ENCODE data around the gene MTMR12.

The MTMR12 gene

GRCh38 chr5:32357658-32358057 is 44.9 kb upstream of the MTMR12 start:
- no peak overlapping the region for H3K14ac ChIP-seq (ENCODE audit: low read length)
- H3K79me1 ChIP-seq (ENCODE audit: low read length): no peaks in the 10 kb centered on the region
- no peak overlapping the region for H4K12ac ChIP-seq (ENCODE audit: low read depth, low read length)
- no peak overlapping the region for H2BK12ac ChIP-seq (ENCODE audit: low read length)
- no peak overlapping the region for H3K4ac ChIP-seq (ENCODE audit: low read depth, low read length)
- no peak overlapping the region for H3K27ac ChIP-seq (ENCODE audit: low read depth, low read length)
- no peaks in the 10 kb centered on the region for H3K9me3 ChIP-seq (ENCODE audit: insufficient read depth, low read depth, low read length)
- H3K18ac ChIP-seq (ENCODE audit: low read length): no peak overlapping the region
- H3K4me1 ChIP-seq (ENCODE audit: control insufficient read depth in 1 of 2, insufficient read depth in 2 of 2, low read length in 2 of 2): peaks cover 0 to 2% of the 10 kb centered on the region in 2 experiments
- no peak overlapping the region for H3K23ac ChIP-seq (ENCODE audit: low read length)
- no peak overlapping the region for H4K8ac ChIP-seq (ENCODE audit: low read depth, low read length)
- H3K79me2 ChIP-seq (ENCODE audit: control insufficient read depth, insufficient read depth, low read length, poor library complexity): no peaks in the 10 kb centered on the region
- peaks cover 15 to 19% of the 10 kb centered on the region in 2 experiments for H3K36me3 ChIP-seq (ENCODE audit: control insufficient read depth in 1 of 2, insufficient read depth in 2 of 2, low read length in 2 of 2)
- DNase-seq: no peak
- no peak overlapping the region for H3K4me3 ChIP-seq (ENCODE audit: low read depth, low read length)
- no peak overlapping the region for H2BK120ac ChIP-seq (ENCODE audit: insufficient read depth, low read length, poor library complexity)
- H3K9ac ChIP-seq (ENCODE audit: low read length): no peak overlapping the region
- H3K4me2 ChIP-seq (ENCODE audit: low read length): no peak overlapping the region
- no peak overlapping the region for H4K91ac ChIP-seq (ENCODE audit: low read depth, low read length)
- no peak overlapping the region for H2BK5ac ChIP-seq (ENCODE audit: low read depth, low read length, poor library complexity)
- H3K27me3 ChIP-seq (ENCODE audit: insufficient read depth, low read length): no peaks in the 10 kb centered on the region
- no peak overlapping the region for H2AFZ ChIP-seq (ENCODE audit: insufficient read depth, low read length, poor library complexity)
- H2AK5ac ChIP-seq (ENCODE audit: low read length): no peak overlapping the region

GRCh38 chr5:32355686-32356085 is 42.9 kb upstream of the MTMR12 start:
- Histone ChIP-seq H3K9ac (ENCODE audit: low read length) (no peak overlapping the region), H2AFZ (ENCODE audit: insufficient read depth, low read length, poor library complexity) (no peak overlapping the region), H3K18ac (ENCODE audit: low read length) (no peak overlapping the region), H2BK12ac (ENCODE audit: low read length) (no peak overlapping the region), H3K14ac (ENCODE audit: low read length) (no peak overlapping the region), H4K91ac (ENCODE audit: low read depth, low read length) (no peak overlapping the region), H3K27me3 (ENCODE audit: insufficient read depth, low read length) (no peaks in the 10 kb centered on the region), H3K9me3 (ENCODE audit: insufficient read depth, low read depth, low read length) (no peaks in the 10 kb centered on the region), H3K4me1 (ENCODE audit: control insufficient read depth in 1 of 2, insufficient read depth in 2 of 2, low read length in 2 of 2) (peaks cover 0 to under 1% of the 10 kb centered on the region in 2 experiments), H3K4me3 (ENCODE audit: low read depth, low read length) (no peak overlapping the region), H3K4me2 (ENCODE audit: low read length) (no peak overlapping the region), H3K79me2 (ENCODE audit: control insufficient read depth, insufficient read depth, low read length, poor library complexity) (no peaks in the 10 kb centered on the region), H3K36me3 (ENCODE audit: control insufficient read depth in 1 of 2, insufficient read depth in 2 of 2, low read length in 2 of 2) (peaks cover 14% of the 10 kb centered on the region in 2 experiments), H3K79me1 (ENCODE audit: low read length) (no peaks in the 10 kb centered on the region), H2AK5ac (ENCODE audit: low read length) (no peak overlapping the region), H3K27ac (ENCODE audit: low read depth, low read length) (no peak overlapping the region), H3K4ac (ENCODE audit: low read depth, low read length) (no peak overlapping the region), H2BK120ac (ENCODE audit: insufficient read depth, low read length, poor library complexity) (no peak overlapping the region), H2BK5ac (ENCODE audit: low read depth, low read length, poor library complexity) (no peak overlapping the region), H4K12ac (ENCODE audit: low read depth, low read length) (no peak overlapping the region), H3K23ac (ENCODE audit: low read length) (no peak overlapping the region), H4K8ac (ENCODE audit: low read depth, low read length) (no peak overlapping the region)
- DNase-seq: no peak
- no CpG with 5 or more reads among the region's 4 CpGs for WGBS (ENCODE audit: extremely low coverage, insufficient coverage, insufficient read length)

GRCh38 chr5:32353420-32353819 is 40.7 kb upstream of the MTMR12 start:
- no peak overlapping the region for H3K4me2 ChIP-seq (ENCODE audit: low read length)
- H2AFZ ChIP-seq (ENCODE audit: insufficient read depth, low read length, poor library complexity): no peak overlapping the region
- H3K4ac ChIP-seq (ENCODE audit: low read depth, low read length): no peak overlapping the region
- DNase-seq: no peak
- H3K27me3 ChIP-seq (ENCODE audit: insufficient read depth, low read length): no peaks in the 10 kb centered on the region
- H2AK5ac ChIP-seq (ENCODE audit: low read length): no peak overlapping the region
- no peak overlapping the region for H4K91ac ChIP-seq (ENCODE audit: low read depth, low read length)
- no peak overlapping the region for H4K12ac ChIP-seq (ENCODE audit: low read depth, low read length)
- WGBS (ENCODE audit: extremely low coverage, insufficient coverage, insufficient read length): no CpG with 5 or more reads among the region's 9 CpGs
- H2BK12ac ChIP-seq (ENCODE audit: low read length): no peak overlapping the region
- H3K79me1 ChIP-seq (ENCODE audit: low read length): no peaks in the 10 kb centered on the region
- H3K36me3 ChIP-seq (ENCODE audit: control insufficient read depth in 1 of 2, insufficient read depth in 2 of 2, low read length in 2 of 2): peaks cover 9 to 10% of the 10 kb centered on the region in 2 experiments
- H3K9ac ChIP-seq (ENCODE audit: low read length): no peak overlapping the region
- no peaks in the 10 kb centered on the region for H3K9me3 ChIP-seq (ENCODE audit: insufficient read depth, low read depth, low read length)
- no peak overlapping the region for H3K18ac ChIP-seq (ENCODE audit: low read length)
- no peak overlapping the region for H2BK120ac ChIP-seq (ENCODE audit: insufficient read depth, low read length, poor library complexity)
- no peak overlapping the region for H3K14ac ChIP-seq (ENCODE audit: low read length)
- no peak overlapping the region for H3K23ac ChIP-seq (ENCODE audit: low read length)
- H4K8ac ChIP-seq (ENCODE audit: low read depth, low read length): no peak overlapping the region
- no peak overlapping the region for H3K27ac ChIP-seq (ENCODE audit: low read depth, low read length)
- H3K79me2 ChIP-seq (ENCODE audit: control insufficient read depth, insufficient read depth, low read length, poor library complexity): no peaks in the 10 kb centered on the region
- no peak overlapping the region for H2BK5ac ChIP-seq (ENCODE audit: low read depth, low read length, poor library complexity)
- H3K4me3 ChIP-seq (ENCODE audit: low read depth, low read length): no peak overlapping the region
- H3K4me1 ChIP-seq (ENCODE audit: control insufficient read depth in 1 of 2, insufficient read depth in 2 of 2, low read length in 2 of 2): no peaks in the 10 kb centered on the region

- Histone ChIP-seq H3K4ac (ENCODE audit: low read depth, low read length) (no peak overlapping the region), H2AK5ac (ENCODE audit: low read length) (no peak overlapping the region), H3K23ac (ENCODE audit: low read length) (no peak overlapping the region)
Measured at GRCh38 chr5:32352685-32353084, 39.9 kb upstream of the MTMR12 start.

More at GRCh38 chr5:32352685-32353084, 39.9 kb upstream of the MTMR12 start:
- no peaks in the 10 kb centered on the region for H3K4me1 ChIP-seq (ENCODE audit: control insufficient read depth in 1 of 2, insufficient read depth in 2 of 2, low read length in 2 of 2)
- H3K79me2 ChIP-seq (ENCODE audit: control insufficient read depth, insufficient read depth, low read length, poor library complexity): no peaks in the 10 kb centered on the region
- no peak overlapping the region for H2BK12ac ChIP-seq (ENCODE audit: low read length)
- no peak overlapping the region for H2AFZ ChIP-seq (ENCODE audit: insufficient read depth, low read length, poor library complexity)
- H3K4me2 ChIP-seq (ENCODE audit: low read length): no peak overlapping the region
- H2BK120ac ChIP-seq (ENCODE audit: insufficient read depth, low read length, poor library complexity): no peak overlapping the region
- no peak overlapping the region for H3K14ac ChIP-seq (ENCODE audit: low read length)
- no peaks in the 10 kb centered on the region for H3K79me1 ChIP-seq (ENCODE audit: low read length)
- no peak overlapping the region for H3K4me3 ChIP-seq (ENCODE audit: low read depth, low read length)
- DNase-seq: no peak
- peaks cover 9 to 10% of the 10 kb centered on the region in 2 experiments for H3K36me3 ChIP-seq (ENCODE audit: control insufficient read depth in 1 of 2, insufficient read depth in 2 of 2, low read length in 2 of 2)
- H3K9me3 ChIP-seq (ENCODE audit: insufficient read depth, low read depth, low read length): no peaks in the 10 kb centered on the region
- H3K27me3 ChIP-seq (ENCODE audit: insufficient read depth, low read length): no peaks in the 10 kb centered on the region
- no peak overlapping the region for H4K91ac ChIP-seq (ENCODE audit: low read depth, low read length)
- no peak overlapping the region for H2BK5ac ChIP-seq (ENCODE audit: low read depth, low read length, poor library complexity)
- WGBS (ENCODE audit: extremely low coverage, insufficient coverage, insufficient read length): no CpG with 5 or more reads among the region's 8 CpGs
- H3K18ac ChIP-seq (ENCODE audit: low read length): no peak overlapping the region
- H4K8ac ChIP-seq (ENCODE audit: low read depth, low read length): no peak overlapping the region
- no peak overlapping the region for H3K27ac ChIP-seq (ENCODE audit: low read depth, low read length)
- no peak overlapping the region for H3K9ac ChIP-seq (ENCODE audit: low read length)
- H4K12ac ChIP-seq (ENCODE audit: low read depth, low read length): no peak overlapping the region

Measured in trophoblast cell (in vitro differentiated cells and primary cell).